Stimulated activated CD4-positive, alpha-beta T cell treated with anti-CD3 and anti-CD28 coated beads, TNF-alpha, amount 100 ng/mL, for 1 hour (primary cell): ENCODE measurements around the gene DPF3.

ENCODE experiments used
- DNase-seq, 3 donors: peaks; one replicate each; pipeline ENCODE4 v3.0.0-alpha.2; 2020; ENCODE audit warnings: low read depth in 3 of 3, low spot score in 1 of 3

The DPF3 gene

DNA sequence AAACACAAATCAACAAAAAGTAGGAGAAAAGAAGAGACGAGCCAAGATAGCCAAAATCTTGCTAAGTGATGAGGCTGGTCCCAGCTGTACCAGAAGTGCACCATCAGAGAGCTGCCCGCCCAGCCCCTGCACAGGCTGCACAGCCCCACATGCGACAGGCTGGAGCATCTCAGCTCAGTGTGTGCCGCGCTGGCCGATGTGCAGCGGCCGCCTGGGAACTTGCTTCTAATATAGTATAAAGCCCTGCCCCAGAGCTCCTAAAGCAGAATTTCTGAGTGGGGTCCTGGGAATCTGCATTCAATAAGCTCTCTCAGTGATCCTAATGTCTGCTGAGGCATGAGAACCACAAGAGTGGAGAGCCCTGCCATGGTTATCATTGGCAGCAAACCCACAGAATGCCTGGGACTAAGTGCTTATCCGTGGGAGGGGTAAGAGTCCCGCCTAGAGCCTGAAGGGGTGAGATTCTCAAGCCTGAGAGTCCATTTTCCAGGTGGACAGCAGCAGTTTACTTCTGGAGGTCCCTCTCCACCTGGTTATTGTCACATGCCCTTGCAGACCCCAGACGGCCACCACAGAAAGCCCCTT is 171.6 kb downstream of the DPF3 start:
- DNase-seq = no peak

DNA sequence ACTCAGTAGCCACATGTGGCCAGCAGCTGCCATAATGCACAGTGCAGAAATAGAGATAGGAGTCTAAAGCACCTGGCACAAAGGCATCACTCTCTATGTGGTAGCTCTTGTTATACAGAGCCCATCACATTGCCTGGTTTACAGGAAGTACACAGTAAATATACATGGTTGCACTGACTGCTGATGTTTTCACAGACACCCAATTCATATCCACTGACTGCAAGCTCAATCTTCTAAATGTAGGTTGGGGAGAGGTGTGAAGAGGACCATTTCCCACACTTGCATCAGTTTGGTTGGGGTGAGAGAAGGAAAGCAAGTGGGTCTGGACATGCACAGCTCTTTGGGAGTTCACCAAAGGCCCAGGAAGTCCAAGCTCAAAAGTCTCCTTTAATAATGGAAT is 172.8 kb downstream of the DPF3 start:
- DNase-seq = no peak

DNA sequence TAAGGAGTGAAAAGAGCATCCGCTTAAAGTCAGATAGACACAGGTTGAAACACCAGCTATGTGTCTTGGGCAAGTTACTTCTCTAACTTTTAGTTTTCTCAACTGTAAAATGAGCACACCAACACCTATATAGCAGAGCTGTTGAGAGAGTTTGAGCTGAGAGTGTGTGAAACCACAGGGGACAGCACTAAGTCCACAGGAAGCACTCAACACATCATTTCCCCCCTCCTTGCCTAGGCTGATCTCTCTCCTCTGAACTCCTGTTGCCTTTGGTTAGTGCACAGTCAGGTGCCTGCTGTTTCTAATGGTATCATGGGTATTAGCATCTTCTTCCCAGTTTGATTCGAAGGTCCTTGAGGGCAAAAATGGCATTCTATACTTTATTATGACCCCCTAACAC is 176.7 kb downstream of the DPF3 start:
- DNase-seq = no peak

DNA sequence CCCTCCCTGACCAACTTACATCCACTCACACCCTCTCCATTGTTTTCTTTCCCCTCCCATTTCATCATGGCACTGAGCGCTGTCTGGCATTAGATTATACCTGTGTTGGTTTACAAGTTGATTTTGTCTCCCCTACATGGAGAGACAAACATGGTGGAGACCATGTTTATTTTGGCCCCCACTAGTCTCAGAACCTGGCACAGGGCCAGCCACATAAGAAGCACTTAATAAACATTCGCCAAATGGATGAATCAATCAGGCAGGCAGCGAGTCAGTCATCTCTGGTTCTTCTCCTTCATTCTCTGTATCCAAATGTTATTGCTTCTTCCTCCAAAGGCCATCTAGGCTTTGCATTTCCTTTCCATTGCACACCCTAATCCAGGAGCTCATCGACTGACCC is 177.4 kb downstream of the DPF3 start:
- DNase-seq = no peak

DNA sequence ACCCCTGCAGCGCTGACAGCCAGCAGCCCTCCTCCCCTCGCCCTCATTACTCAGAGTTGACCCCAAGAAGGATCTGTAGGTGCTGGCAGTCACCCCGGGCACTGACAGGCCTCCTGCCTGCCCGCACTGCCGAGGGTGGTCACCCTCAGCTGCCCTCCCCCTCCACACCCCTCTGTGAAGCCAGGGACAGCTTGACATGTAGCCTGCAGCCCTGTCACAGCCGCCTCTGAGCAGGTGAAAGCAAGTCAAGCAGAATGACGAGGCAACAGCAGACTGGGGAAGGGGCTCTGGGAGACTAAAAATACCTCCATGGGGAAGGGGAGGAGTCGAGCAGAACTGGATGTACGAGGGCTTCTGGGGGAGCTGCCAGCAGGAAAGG is 178.1 kb downstream of the DPF3 start:
- DNase-seq = no peak

DNA sequence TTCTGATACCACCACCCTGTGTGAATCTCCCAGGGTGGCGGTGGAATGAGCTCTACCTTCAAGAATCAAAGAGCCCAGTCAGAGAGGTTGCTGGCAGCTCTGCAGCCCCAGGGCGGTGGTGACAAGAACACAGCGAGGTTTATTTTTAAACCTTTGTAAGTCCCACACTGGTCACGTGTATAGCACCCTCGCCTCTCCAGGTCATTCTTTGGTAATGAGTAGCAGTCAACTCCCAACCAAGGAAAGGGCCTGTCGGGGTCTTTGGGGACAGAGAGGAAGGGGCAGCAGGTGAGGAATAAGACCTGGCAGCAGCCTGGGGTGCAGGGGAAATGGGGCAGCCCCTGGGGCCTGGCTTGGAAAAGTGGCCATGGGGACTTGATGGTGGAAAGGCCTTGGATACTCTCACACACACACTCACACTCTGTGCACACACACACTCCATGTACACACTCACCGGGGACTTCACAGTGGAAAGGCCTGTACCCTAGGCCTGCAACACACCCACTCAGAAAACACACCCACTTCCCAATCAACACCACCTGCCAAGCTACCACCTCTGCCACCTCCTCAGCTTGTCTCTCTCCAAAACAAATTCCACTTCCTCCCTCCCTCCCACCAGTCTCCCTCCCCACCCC is 178.6 kb downstream of the DPF3 start:
- DNase-seq = no peak

DNA sequence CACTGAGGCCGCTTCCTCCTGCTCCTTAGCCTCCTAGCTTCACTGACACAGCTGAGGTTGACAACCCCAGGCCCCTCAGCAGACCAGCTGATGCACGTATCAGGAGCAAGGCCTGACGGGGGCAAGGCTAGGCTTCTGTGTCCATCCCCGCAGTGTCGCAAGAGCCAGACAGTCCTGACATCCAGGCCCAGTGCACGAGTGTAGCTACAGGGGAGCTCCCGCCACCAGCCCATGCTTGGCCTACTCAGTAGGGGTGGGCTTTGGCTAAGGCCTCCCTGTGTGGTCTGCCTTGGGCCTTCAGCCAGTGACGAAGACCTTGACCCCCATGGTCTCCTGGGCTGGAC is 179.1 kb downstream of the DPF3 start:
- DNase-seq = no peak

DNA sequence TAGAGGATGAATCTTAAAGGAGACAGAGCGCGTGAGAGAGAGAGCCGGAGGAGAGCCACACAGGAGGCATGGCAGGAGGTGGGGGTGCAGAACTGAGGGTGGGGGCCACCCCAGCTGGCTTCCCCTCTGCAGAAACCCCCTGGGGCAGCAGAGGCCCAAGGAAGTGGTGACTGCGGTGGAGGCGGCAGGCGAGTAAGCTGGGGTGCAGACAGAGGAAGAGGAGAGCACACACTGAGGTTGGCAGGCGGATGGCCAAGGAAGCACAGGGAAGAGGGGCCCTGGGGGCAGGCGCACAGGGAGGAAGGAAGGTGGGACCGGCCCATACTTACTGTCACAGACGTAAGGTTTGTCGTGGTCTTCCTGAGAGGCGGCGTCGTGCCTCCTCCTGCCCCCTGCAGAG is 179.8 kb downstream of the DPF3 start:
- no peak for DNase-seq

DNA sequence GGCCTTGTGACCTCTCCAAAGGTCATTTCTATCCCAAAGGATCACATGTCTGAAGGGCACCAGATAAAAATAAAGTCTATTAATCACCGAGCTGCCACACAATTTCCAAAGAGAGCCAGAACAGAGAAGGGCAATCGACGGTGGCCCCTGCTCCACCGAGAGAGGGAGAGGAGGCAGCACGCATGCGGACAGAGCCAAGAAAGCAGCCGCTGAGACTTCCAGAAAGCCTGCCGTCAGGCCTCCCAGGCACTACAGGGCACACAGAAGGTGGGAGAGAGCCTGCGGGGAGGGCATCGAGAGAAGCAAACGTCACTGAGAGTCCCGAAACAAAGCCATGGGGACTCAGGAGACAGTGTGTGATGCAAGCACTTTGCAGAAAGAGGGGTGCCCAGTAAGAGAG is 182.0 kb downstream of the DPF3 start:
- no peak for DNase-seq

DNA sequence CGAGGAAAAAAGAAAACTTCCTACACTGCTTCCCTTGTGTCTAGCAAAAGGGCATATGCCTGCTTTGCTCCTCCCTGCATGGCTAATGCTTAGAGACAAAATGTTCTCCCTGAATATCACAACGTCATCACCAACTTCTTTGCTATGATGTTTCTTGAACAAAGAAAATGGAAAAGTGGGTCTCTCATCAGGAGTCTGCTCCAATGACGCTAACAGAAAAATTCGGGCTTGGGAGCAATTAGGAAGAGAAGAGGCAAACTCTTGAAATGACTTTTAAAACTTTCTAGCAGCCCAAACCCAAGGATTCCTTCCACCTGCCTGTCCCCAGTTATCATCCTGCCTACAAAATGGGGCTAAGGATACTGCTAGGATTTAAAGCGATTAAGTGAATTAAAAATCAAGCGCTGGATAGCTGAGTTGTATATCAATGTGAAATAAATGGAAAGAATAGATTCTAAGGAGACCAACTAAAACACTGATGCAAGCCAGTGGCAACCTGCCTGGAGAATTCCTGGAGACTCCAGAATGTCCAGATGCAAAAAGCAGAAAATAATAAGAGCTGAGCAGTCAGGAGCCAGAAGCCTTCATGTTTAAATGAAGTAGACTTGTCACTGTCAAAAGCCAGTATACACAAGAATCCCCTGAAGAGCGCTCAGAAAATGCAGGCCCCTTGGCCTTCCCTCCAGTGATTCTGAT is 183.8 kb downstream of the DPF3 start:
- DNase-seq = no peak

DNA sequence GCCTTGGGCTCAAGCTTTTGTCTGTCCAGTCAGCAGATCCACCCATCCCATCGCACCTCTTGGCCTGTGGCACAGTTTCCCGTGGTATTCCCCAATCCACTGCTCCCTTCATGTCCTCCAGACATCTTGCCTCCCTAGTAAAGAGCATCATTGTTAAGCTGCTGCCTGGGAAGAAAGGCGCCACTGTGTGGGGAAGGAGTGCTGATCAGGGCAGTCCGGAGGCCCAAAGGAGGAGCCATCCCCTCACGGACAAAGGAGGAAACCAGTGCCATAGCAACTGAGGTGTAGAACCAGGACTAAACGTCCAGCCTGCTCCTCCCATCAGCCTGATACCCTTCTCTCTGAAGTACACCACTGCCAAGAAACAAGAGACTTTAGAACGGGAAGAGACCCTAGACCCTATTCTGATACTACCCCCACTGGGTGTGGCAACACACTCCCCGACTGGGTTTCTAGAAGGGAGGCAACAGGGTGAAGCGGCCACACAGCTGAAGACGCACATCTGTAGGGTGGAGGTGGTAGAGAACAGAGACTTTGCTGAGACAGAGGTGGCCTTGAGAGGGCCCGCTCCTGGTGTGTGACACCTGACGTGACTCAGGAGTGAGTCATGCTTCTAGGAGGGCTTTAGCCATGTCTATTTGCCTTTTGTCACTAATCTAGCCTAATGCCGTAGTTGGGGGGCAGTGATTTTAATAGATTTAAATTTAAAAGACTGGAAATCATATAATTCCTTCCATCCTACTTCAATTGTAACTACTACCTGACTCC is 185.0 kb downstream of the DPF3 start:
- no peak for DNase-seq

DNA sequence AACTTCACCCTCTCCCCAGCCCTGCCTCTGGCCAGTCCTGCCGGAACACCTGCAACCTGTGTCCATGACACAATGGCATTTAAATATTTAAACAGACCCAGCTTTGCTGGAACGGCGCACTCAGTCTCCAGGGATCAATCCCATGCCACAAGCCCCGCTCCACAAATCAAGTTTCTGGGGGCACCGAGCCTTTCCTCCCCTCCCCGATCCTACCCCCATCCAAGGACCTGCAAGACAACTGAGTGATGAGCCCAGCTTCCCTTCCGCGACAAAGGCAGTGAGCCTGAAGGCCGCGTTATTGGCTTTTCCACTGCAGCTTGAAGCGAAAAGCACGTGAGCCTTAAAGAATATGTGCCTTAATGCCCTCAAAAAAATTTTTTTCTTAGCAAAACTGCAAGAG is 185.7 kb downstream of the DPF3 start:
- no peak for DNase-seq

DNA sequence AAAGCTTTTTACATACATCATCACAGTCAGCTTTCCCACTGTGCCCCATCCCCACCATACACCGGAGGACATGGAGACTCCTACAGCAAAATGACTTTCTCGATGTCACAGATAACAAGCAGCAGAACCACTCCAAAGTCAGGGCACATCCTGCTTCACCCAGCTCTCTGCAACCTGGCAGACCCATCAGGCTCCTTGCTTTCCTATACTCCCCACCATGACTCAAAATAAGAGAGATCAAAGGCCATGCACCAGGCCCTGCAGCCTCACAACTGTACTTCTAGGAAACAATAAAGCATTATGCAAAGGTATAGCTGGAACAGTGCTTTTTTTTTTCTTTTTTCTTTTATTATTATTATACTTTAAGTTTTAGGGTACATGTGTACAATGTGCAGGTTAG is 187.4 kb downstream of the DPF3 start:
- no peak for DNase-seq

DNA sequence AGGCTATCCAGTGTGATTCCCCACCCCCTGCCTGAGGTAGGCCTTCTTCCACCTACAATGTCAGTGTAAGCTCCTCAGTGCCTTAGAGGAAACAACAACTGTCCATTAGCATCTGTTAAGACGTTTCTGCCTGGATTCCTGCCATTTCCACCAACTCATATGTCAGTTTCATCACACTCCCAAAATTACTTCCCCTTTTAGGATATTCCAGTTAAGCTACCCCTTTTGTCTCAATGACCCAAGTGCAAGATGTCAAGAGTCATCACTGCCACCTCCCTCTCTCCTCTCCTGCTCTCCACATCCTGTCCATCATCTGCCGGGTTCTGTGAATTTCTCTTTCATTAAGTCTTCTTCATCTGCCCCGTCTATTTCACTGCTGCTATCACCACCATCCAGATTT is 189.4 kb downstream of the DPF3 start:
- DNase-seq = no peak

DNA sequence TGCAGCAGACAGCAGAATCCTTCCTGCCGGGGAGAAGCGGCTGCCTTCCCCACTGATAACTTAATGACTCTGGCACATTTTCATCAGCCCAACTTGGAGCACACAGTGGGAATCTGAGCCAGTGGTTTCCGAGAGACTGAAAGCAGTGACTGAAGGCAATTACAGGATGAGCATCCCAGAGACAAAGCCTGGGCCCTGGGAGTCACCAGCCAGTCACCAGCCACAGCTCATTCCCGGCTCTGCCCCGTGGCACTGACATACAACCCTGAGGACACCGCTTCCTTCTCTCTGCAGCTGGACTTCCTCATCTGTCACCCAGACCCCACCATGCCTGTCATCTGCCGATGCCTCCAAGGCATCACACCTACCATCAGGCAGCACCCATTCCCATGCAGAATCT is 192.3 kb downstream of the DPF3 start:
- no peak for DNase-seq

DNA sequence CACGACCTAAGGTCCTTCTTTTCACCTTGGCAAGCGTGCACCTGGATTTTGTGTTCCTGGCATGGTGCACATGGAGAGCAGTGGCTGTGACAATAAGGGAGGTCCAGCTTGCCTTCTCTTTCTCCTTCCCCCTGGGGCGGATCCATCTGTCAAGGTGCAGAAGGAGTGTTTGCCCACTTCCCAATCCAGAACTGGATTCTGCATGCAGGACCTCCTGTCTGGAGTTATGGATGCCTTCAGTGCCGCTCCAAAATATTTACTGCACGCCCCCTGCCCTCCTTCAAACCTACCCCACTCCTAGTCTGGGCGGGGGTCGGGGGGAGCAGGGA is 192.7 kb downstream of the DPF3 start:
- DNase-seq = no peak

DNA sequence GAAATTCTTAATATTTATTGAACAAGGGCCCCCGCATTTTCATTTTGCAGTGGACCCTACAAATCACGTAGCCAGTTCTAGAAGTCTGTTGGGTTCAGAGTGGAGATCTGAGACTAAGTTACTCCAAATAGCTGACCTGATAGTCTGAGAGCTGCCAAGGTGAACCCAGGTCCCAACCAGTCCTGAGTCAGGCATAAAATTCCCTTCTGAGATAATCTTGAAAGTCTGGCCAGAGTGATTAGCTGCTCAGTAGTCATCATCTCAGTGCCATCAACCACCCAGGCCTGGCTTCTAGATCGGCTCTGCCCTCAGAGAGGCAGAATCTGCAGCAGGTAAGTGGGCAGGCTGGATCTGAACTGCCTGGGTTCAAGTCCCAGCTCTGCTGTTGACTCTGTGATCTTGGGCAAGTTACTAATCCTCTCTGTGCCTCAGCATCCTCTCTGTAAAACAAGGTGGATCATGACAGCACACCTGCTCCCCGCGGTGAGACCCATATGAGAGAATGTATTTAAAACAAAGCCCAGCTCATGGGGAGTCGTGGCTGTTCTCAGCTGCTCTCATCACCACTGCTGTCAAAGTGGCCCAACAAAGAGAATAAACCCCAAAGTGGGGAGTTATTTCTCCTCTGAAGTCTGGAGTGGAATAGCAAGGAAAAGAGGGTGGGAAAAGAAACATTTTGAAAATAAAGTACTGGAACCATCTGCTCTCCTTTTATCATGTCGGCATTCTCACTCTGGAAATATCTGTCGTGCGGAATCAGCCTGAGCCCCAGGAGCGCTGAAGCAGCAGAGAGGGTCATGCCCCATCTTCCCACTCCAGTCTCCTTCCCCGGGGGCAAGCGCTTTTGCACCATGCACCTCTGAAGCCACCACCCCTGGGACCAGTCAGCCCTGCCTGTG is 193.3 kb downstream of the DPF3 start:
- no peak for DNase-seq

DNA sequence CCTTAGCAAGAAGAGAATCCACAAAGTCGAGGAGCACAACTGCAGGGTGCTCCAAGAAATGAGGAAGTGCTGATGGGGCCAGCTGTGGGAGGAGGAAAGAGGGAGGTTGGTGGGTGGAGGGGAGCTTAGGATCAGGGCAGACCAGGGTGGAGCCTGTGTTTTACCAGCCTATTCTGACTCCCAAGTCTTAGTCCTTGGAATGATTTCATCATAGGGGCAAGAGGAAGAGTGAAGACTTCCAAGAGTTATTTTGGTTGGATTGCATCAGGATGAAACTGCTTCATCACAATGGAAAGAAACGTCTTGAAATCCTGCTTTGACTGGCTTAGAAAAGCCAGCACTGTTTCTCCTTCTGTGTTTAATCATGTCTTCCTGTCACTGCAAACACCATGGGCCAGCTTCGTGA is 194.0 kb downstream of the DPF3 start:
- DNase-seq = no peak

DNA sequence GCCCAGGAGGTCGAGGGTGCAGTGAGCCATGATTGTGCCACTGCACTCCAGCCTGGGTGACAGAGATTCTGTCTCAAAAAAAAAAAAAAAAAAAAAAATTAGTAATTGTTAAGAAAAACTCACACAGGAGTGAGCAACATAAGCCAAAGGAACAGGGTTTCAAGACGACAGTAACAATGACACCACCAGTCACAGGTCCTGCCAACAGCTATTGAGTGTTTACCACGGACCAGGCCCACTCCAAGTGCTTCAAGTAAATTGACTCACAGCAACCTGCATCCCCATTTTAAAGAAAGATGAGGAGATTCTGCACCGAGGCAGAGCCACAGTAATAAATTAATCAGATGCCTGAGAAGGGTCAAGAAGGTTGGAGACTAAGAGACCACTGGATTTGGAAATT is 194.5 kb downstream of the DPF3 start:
- DNase-seq = no peak

DNA sequence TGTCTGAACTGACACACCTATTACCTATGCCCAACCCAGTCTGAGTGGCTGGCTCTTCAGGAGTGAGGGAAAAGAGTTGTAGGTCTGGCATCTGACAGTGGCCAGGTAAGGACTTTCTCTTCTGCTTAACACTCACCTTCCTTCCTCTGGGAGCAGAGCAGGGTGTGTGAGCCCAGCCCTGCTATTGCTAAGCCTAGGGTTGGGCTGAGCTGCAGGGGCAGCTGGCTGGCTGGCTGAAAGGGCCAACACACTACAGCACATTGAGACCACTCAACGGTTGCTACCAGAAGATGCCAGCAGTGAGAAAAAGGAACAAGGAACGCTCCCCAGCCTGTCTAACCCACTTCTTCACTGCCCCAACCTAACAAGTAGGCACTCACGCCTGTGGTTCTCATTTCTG is 201.2 kb downstream of the DPF3 start:
- no peak for DNase-seq

DNA sequence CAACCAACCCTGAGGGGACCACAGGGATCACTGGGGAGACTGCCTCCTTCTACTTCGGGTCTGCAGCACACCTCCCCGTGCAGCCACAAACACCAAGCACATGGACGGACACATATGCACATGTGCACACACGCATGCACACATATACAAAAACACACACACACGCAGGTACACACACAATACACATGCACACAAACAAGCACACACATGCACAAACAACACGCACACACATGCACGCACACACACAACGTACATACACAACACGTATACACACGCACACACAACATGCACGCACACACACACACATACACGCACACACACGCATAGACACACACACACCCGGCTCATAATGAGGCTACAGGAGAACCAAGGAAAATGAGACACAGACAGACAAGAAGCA is 203.6 kb downstream of the DPF3 start:
- no peak for DNase-seq
